Posterior vena cava (tissue), 2 donors: ENCODE data around the gene PDE4D. TPM values are rescaled to one million over a fixed set of nuclear protein-coding genes. Genes with fewer than 3 reads are reported as not detected.

ENCODE experiments used
- DNase-seq: peaks from one replicate; pipeline ENCODE4 v3.0.0-alpha.2; 2020; ENCODE audit warnings: low spot score
- intact Hi-C, 2 donors: fragments of 100-400 bp; cut with DNase I; formaldehyde crosslinking; loops; one replicate each; pipeline versions ENCODE4 v1.14.1 to v1.14.2; 2022 to 2023
- total RNA-seq, 2 donors: library from RNA; stranded (reverse); fragmentation: NEBNext Ultra II Directional; extraction: Animal tissue kit (Norgen Biotek cat#: 25700); gene quantifications; one replicate each; pipeline ENCODE4 v1.2.1, GENCODE V29; 2021
- donor health status: DM: yes; HTN: yes; CAD: no.
- donor health status: DM: yes; HTN: yes; CAD: no.

PDE4D gene
- total RNA-seq, 2 donors from 2014 or later: 72.4 to 106 TPM

GRCh38 chr5:59261969-59262368 lies 631.6 kb downstream of the PDE4D start:
- no peak for DNase-seq
- intact Hi-C loops: no loop called here

- no peak for DNase-seq
- intact Hi-C loops: no loop called here
Observed at GRCh38 chr5:59260973-59261372, 632.6 kb downstream of the PDE4D start.

- intact Hi-C loops: no loop called here
Observed at GRCh38 chr5:59260200-59260599, 633.3 kb downstream of the PDE4D start.

DNA sequence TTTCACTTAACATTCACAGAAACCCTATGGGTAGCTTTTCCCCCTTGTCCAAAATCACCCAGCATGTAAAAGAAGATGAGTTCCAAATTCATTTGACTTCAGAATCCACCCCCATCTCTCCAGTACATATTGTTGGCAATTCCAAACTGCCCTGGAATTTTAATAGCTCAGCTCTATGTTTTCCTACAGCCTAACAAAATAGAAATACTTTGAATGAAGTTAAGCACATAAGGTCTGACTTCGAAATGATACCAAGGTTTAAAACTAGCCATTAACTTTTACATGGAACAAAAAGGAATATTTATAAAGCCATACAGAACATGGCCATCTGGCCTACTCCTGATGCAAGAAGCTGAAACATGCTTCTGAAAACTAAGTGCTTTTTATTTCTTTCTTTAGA lies 634.3 kb downstream of the PDE4D start:
- intact Hi-C loops: no loop called here
- no peak for DNase-seq

More at GRCh38 chr5:59260200-59260599, 633.3 kb downstream of the PDE4D start:
- DNase-seq: no peak

DNA sequence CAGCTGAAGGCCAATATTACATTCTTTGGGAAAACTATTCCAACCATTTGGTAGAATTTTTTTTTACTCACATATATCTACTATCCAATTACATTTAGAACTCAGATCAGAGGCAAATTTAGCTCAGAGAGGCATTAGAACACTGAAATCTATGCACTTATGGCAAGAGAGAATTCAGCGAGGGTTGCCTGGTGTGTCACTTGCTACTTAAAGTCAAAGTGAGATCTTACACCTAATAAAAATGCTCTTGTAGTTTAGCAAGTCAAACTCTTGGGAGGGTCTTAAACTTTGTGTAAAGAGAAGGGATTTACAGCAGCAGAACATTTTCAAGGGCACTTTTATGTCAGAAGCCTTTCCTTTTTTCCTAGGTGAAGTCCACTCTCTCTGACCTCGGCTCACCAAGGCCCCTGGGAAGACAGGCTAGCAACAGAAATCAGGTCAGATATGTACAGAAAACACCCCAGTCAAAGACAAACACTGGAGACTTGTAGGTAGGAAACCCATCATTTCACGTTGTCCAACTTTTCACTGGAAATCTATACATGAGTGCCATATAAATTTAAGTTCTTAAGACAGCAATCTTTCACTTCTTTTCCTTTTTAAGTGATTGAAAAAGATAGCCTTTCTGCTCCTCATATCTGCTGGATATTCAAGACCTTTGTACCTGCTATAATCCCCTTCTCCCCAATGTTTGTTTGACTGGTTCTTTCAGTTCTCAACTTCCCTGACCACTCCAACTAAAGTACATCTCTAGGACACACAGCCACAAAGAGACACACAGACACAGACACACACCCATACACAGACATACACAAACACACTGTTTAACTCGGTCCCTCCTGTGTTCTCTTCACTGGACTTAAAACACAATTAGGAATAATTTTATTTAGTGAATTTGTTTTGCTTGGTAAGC lies 635.8 kb downstream of the PDE4D start:
- DNase-seq: no peak
- intact Hi-C loops: no loop called here

DNA sequence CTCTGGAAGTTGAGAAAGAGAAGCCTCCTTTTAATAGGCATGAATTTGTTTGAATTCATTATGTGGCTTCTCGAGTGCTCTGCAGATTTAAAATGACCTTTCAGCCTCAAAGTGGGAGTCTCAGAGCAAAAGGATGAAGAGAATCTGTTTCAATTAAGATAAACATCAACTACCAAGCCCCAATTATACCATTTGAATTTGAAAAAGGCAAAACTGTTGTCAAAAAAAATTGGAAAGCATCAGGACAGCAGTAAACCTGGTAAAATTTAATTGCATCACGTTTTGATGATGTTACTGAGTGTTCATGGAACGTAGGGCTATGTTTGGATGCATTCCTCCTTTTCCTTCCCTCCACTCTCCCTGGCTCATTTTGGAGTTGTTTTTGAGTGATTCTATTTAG lies 637.2 kb downstream of the PDE4D start:
- intact Hi-C loops: no loop called here
- no peak for DNase-seq

- DNase-seq: no peak
- intact Hi-C loops: loop anchor here in 1 of 2 donors (5.0 kb wide), 1 partner anchor 963 kb away; no protein-coding TSS in a partner anchor
Observed at GRCh38 chr5:59254055-59254687, 639.4 kb downstream of the PDE4D start.

- intact Hi-C loops: loop anchor here in 1 of 2 donors (5.0 kb wide), 1 partner anchor 964 kb away; no protein-coding TSS in a partner anchor
- no peak for DNase-seq
Observed at GRCh38 chr5:59253625-59254024, 639.9 kb downstream of the PDE4D start.

GRCh38 chr5:59251627-59252026 lies 641.9 kb downstream of the PDE4D start:
- intact Hi-C loops: loop anchor here in 1 of 2 donors (5.0 kb wide), 1 partner anchor 966 kb away; no protein-coding TSS in a partner anchor
- DNase-seq: no peak

GRCh38 chr5:59249726-59250125 lies 643.8 kb downstream of the PDE4D start:
- intact Hi-C loops: loop anchor here in 1 of 2 donors (5.0 kb wide), 1 partner anchor 968 kb away; no protein-coding TSS in a partner anchor
- no peak for DNase-seq

GRCh38 chr5:59249160-59249559 lies 644.4 kb downstream of the PDE4D start:
- intact Hi-C loops: no loop called here
- DNase-seq: no peak

DNA sequence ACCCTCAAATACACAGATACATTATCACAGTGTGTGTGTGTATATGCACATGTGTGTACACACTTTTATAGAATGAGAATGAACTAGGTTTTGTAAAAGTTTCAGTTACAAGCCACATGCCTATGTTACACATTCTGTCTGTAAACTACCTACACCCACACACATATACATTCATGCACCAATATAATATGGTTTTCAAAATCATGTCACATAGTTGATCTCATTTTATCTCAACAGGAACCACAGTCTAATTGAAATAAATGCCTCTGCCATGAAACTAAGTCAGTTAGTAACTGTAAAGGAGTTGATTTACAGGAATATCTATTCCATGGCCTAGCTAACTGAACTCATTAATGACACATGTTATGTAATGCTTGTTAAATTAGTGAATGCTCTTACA lies 646.6 kb downstream of the PDE4D start:
- no peak for DNase-seq
- intact Hi-C loops: no loop called here

- intact Hi-C loops: no loop called here
- DNase-seq: no peak
Observed at GRCh38 chr5:59246145-59246869, 647.2 kb downstream of the PDE4D start.

DNA sequence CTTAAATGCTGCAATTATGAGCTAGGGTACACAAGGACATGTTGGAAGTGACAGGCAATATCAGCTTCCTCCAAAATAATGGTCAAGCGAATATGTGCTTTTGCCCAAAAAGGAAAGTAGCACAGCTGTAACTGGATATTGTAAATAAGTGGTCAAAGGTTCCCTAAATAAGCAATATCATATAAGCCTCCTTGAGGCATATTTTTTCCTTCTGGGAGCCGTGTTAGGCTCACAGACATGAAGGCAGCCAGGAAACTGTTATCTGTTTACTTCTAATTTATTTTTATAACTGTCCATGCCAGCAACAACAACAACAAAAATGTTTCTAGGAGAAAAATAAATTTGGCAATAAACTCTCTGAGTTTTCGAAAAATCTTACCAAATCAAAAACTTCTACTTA lies 648.3 kb downstream of the PDE4D start:
- intact Hi-C loops: no loop called here
- DNase-seq: no peak

DNA sequence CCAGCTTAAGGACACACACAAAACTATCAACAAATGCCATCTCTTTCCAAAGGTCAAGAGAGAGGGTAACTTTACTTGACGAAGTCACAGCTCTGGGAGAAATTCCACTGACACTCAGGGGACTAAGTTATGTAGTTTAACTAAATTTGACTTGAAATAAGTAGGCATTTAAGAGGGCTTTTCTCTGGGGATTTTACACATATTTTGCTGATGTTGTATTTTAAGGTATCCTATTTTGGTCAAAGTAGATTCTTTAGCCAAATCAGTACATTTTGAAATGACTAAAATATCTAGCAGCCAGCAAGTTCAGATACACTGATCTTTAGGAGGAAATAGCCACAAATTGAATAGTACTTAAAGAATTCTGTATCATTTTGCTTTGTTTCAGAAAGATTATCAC lies 652.0 kb downstream of the PDE4D start:
- intact Hi-C loops: no loop called here
- no peak for DNase-seq

DNA sequence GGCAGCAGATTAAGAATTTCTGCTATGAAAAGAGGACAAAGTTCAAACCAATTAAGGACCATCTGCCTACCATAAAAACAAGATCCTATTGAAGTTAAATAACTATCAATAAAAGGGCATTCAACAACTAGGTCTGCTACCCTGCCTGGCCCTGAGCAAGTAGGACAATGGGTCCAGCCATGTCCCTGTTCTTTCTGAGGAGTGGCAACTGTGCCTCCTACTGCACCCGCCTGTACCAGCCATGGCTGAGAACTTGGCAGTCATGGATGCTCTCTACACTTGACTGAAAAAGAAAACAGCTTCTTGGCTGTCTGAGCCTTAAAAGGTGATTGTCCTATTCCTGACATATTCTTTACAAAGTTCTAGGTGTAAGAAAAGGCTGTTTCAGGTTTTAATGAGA lies 652.4 kb downstream of the PDE4D start:
- no peak for DNase-seq
- intact Hi-C loops: no loop called here

DNA sequence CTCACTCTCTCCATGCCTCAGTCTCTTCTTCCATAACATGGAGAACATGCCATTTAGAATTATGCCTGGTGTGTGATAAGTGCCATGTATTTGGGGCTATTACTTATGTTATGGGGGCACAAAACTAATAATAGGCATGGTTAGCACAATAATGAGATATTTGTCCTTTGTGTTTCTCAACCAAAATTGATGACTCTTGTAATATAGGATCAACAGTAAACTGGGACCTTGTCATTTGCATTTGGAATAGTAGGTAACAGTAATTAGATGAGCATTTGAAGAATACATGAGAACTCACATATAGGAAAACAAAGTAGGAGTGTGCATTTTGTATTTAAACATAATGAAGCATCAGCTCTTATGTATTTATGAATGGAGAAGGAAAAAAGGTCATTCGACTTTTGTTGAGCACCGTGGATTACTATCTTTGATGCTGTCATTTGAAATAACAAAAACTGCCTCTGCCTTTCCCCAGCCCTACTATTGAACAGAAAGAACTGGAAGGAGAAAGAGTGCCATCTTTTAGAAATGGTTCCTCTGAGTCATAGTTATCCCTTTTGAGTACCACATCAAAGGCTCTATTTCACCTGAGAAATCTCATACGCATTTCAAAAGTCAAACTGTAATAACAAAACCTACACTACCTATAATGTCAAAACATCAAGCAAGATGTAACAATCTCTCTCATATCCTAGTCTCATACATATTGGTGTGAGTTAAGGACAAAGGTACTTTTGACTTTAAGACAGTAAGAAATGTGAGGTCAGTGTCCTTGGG lies 655.2 kb downstream of the PDE4D start:
- DNase-seq: no peak
- intact Hi-C loops: no loop called here

DNA sequence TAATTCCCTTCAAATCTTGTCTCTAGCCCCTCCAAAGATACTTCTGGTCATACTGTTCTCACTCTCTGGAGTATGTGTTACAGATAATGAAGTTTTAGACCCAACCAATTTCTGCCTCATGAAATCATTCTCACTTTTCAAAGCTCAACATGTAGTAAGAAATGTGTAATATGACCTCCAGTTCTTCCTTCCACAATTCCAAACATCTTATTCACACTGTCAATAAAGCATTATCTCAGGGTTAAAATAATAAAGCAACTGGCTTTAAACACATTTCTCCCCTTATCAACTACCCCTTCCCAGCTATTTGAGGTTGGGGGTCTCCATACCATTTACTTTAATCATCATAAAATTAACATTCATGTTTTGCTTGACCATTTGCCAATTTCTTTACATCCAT lies 656.5 kb downstream of the PDE4D start:
- intact Hi-C loops: no loop called here
- DNase-seq: no peak

DNA sequence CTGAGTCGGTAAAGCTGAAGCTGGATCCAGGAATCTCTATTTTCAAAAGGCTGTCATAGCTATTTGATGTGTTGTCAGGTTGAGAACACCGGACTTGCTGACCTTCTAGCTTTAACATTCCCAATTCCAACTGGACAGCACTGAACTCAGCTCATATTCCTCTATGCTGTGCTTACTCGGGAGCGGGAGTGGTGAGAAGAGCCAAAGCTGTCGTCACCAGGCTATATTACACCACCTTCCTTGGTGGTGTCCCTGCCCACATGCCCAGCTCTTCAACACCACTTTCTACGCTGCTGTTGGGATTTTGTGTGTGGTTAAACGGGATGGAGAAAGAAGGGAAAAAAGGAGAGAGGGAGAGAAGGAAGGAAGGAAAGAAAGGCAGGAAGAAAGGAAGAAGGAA lies 657.1 kb downstream of the PDE4D start:
- no peak for DNase-seq
- intact Hi-C loops: no loop called here
